Measurements from ENCODE around the gene SLC39A2.
"Not testable (repeated sequence)": the region's sequence is repeated elsewhere in the genome, so short reads cannot be mapped to it uniquely, and the experiment has no call there.

SLC39A2 gene

GRCh38 chr14:21039585-21040369 is 40.7 kb downstream of the SLC39A2 start:
- Histone ChIP-seq H3K36me3 (ENCODE audit: insufficient read depth) (no peaks in the 10 kb centered on the region), H3K27ac (no peak overlapping the region), H2AFZ (ENCODE audit: low read depth) (peak overlapping the region; percentile 29; the same call in 1 of the 2 replicates), H3K4me3 (IDR thresholded peaks at IDR 0.05; ENCODE audit: insufficient read depth, low read depth, low read length) (no peak overlapping the region), H3K9ac (no peak overlapping the region), H3K27me3 (ENCODE audit: insufficient read depth, low read depth) (no peaks in the 10 kb centered on the region), H3K4me1 (ENCODE audit: low read depth, poor library complexity, severe bottlenecking) (no peaks in the 10 kb centered on the region), H3K4me2 (no peak overlapping the region), H3K79me2 (ENCODE audit: insufficient read depth, low read depth) (no peaks in the 10 kb centered on the region), H4K20me1 (ENCODE audit: insufficient read depth) (no peaks in the 10 kb centered on the region)
- peak; percentile 52 for TF ChIP-seq CTCF (conservative IDR thresholded peaks at IDR 0.05; ENCODE audit: low read depth, low read length)

- Histone ChIP-seq H3K9ac (no peak overlapping the region), H3K4me3 (IDR thresholded peaks at IDR 0.05; ENCODE audit: insufficient read depth, low read depth, low read length) (no peak overlapping the region), H3K4me2 (no peak overlapping the region), H3K27me3 (ENCODE audit: insufficient read depth, low read depth) (no peaks in the 10 kb centered on the region), H2AFZ (ENCODE audit: low read depth) (no peak overlapping the region), H3K36me3 (ENCODE audit: insufficient read depth) (no peaks in the 10 kb centered on the region), H3K79me2 (ENCODE audit: insufficient read depth, low read depth) (no peaks in the 10 kb centered on the region), H4K20me1 (ENCODE audit: insufficient read depth) (no peaks in the 10 kb centered on the region), H3K4me1 (ENCODE audit: low read depth, poor library complexity, severe bottlenecking) (no peaks in the 10 kb centered on the region), H3K27ac (no peak overlapping the region)
- TF ChIP-seq CTCF (conservative IDR thresholded peaks at IDR 0.05; ENCODE audit: low read depth, low read length) = no peak
Measured at GRCh38 chr14:21040370-21040925, 41.4 kb downstream of the SLC39A2 start.

GRCh38 chr14:21040941-21041340 is 41.8 kb downstream of the SLC39A2 start:
- H3K27ac ChIP-seq; H3K36me3 ChIP-seq (ENCODE audit: insufficient read depth); H3K4me1 ChIP-seq (ENCODE audit: low read depth, poor library complexity, severe bottlenecking); H2AFZ ChIP-seq (ENCODE audit: low read depth); H3K27me3 ChIP-seq (ENCODE audit: insufficient read depth, low read depth); H3K9ac ChIP-seq; H3K79me2 ChIP-seq (ENCODE audit: insufficient read depth, low read depth); H4K20me1 ChIP-seq (ENCODE audit: insufficient read depth); H3K4me3 ChIP-seq (IDR thresholded peaks at IDR 0.05; ENCODE audit: insufficient read depth, low read depth, low read length); H3K4me2 ChIP-seq: not testable (repeated sequence)

- no peak within 1 kb of the TSS for H3K4me3 ChIP-seq (IDR thresholded peaks at IDR 0.05; ENCODE audit: insufficient read depth, low read depth, low read length)
- no peak within 1 kb of the TSS for H2AFZ ChIP-seq (ENCODE audit: low read depth)
- no peak within 1 kb of the TSS for H3K27ac ChIP-seq
- no peak for TF ChIP-seq CTCF (conservative IDR thresholded peaks at IDR 0.05; ENCODE audit: low read depth, low read length)
- no peak within 1 kb of the TSS for H3K4me2 ChIP-seq
- H3K9ac ChIP-seq = no peak within 1 kb of the TSS
- H3K79me2 ChIP-seq (ENCODE audit: insufficient read depth, low read depth) = no peaks in the 10 kb centered on the region
- H3K4me1 ChIP-seq (ENCODE audit: low read depth, poor library complexity, severe bottlenecking) = no peaks in the 10 kb centered on the region
- H3K36me3 ChIP-seq (ENCODE audit: insufficient read depth) = no peaks in the 10 kb centered on the region
- no peaks in the 10 kb centered on the region for H4K20me1 ChIP-seq (ENCODE audit: insufficient read depth)
- H3K27me3 ChIP-seq (ENCODE audit: insufficient read depth, low read depth) = no peaks in the 10 kb centered on the region
Measured at GRCh38 chr14:21041676-21042433, 42.8 kb downstream of the SLC39A2 start, which contains the start of gene RNASE7. Gene RNASE7 (plus strand): TSS chr14:21042362. CDS start chr14:21042993, 631 bp downstream.

All from KMS-11 (cell line).